Mesendoderm (in vitro differentiated cells): Measurements from ENCODE around the gene MYL6B.

Experiments
- DNase-seq: peaks from one replicate; pipeline ENCODE4 v3.0.0; 2013
- H2AK5ac ChIP-seq: 2 replicates; pipeline ENCODE4 v1.6.1; 2013; ENCODE audit warnings: low read length, inconsistent platforms
- H2BK120ac ChIP-seq: 2 replicates; pipeline ENCODE4 v1.6.1; 2013; ENCODE audit warnings: low read depth, mild to moderate bottlenecking, low read length, moderate library complexity, mixed read lengths
- H2BK15ac ChIP-seq: replicated peaks from 2 replicates; pipeline ENCODE4 v1.6.1; 2013; ENCODE audit warnings: low read depth, mild to moderate bottlenecking, moderate library complexity
- H2BK5ac ChIP-seq: 2 replicates; pipeline ENCODE4 v1.6.1; 2013; ENCODE audit warnings: low read length, inconsistent platforms
- H3K18ac ChIP-seq: 2 replicates; pipeline ENCODE4 v1.6.1; 2013; ENCODE audit warnings: mild to moderate bottlenecking, low read length, mixed read lengths
- H3K23ac ChIP-seq: one replicate; pipeline ENCODE4 v1.6.1; 2013; ENCODE audit warnings: low read length
- H3K27ac ChIP-seq: 2 replicates; pipeline ENCODE4 v1.5.1; 2013; ENCODE audit warnings: low read depth, mild to moderate bottlenecking, inconsistent platforms, low read length, moderate library complexity
- H3K27me3 ChIP-seq: 2 replicates; pipeline ENCODE4 v1.6.1; 2013; ENCODE audit warnings: low read length, control low read depth, mild to moderate bottlenecking, inconsistent platforms; ENCODE audit not compliant: insufficient read depth, poor library complexity
- H3K36me3 ChIP-seq: 2 replicates; pipeline ENCODE4 v1.6.1; 2013; ENCODE audit warnings: low read length, inconsistent platforms; ENCODE audit not compliant: control insufficient read depth, insufficient read depth
- H3K4ac ChIP-seq: one replicate; pipeline ENCODE4 v1.6.1; 2013; ENCODE audit warnings: low read depth, mild to moderate bottlenecking, low read length, moderate library complexity
- H3K4me1 ChIP-seq: 2 replicates; pipeline ENCODE4 v1.6.1; 2013; ENCODE audit warnings: low read depth, low read length, inconsistent platforms; ENCODE audit not compliant: control insufficient read depth
- H3K4me2 ChIP-seq: 2 replicates; pipeline ENCODE4 v1.6.1; 2013; ENCODE audit warnings: low read length
- H3K4me3 ChIP-seq: 2 replicates; pipeline ENCODE4 v1.5.1; 2013; ENCODE audit warnings: mild to moderate bottlenecking, low read length
- H3K56ac ChIP-seq: one replicate; pipeline ENCODE4 v1.6.1; 2013; ENCODE audit warnings: low read length
- H3K79me1 ChIP-seq: 2 replicates; pipeline ENCODE4 v1.6.1; 2013; ENCODE audit warnings: low read length, inconsistent platforms
- H3K79me2 ChIP-seq: 2 replicates; pipeline ENCODE4 v1.6.1; 2013; ENCODE audit warnings: mild to moderate bottlenecking, low read length; ENCODE audit not compliant: control insufficient read depth, insufficient read depth
- H3K9ac ChIP-seq: 2 replicates; pipeline ENCODE4 v1.6.1; 2013; ENCODE audit warnings: low read length, inconsistent platforms
- H4K5ac ChIP-seq: one replicate; pipeline ENCODE4 v1.6.1; 2013; ENCODE audit warnings: low read length
- H4K8ac ChIP-seq: one replicate; pipeline ENCODE4 v1.6.1; 2013; ENCODE audit warnings: low read depth, mild to moderate bottlenecking, control low read depth, low read length, moderate library complexity
- WGBS: extraction: QIAGEN DNeasy Blood & Tissue Kit; methylation state at CpG from one replicate; pipeline ENCODE4 v1.1.7; 2013; ENCODE audit warnings: low lambda C conversion rate, missing lambda C conversion rate; ENCODE audit not compliant: insufficient coverage; ENCODE audit errors: extremely low coverage; 5-methylcytosine and 5-hydroxymethylcytosine counted together

MYL6B gene

DNA sequence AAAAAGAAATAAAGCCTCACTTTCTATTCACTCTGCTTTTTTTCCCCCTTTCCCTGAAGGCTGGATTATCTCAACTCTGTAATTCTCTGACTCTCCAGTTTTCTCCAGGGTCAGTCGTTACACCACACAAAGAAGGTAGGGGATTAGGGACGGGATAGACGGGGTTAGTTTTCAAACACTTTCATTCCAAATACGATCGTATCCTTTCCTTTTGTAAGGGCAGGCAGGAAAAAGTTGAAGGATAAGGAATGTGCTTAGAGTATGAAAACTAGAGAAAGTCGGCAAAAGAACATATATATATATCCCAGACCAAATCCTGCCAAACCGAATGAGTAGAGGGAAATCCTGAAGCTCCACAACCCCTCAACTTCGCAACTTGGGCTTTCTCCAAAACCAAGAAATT, 24.9 kb upstream of the MYL6B start:
- H2BK15ac ChIP-seq, result no peak overlapping the region
- peaks cover 8% of the 10 kb centered on the region for H3K4me1 ChIP-seq
- WGBS, result no CpG with 5 or more reads among the region's 8 CpGs
- H3K79me1 ChIP-seq, result peaks cover 12% of the 10 kb centered on the region
- peak overlapping the region; percentile 50 for H3K9ac ChIP-seq
- no peak overlapping the region for H4K5ac ChIP-seq
- no peaks in the 10 kb centered on the region for H3K36me3 ChIP-seq
- H2BK120ac ChIP-seq, result no peak overlapping the region
- no peak overlapping the region for H2AK5ac ChIP-seq
- H3K23ac ChIP-seq, result no peak overlapping the region
- H3K56ac ChIP-seq, result peak overlapping the region; percentile 28
- H4K8ac ChIP-seq, result no peak overlapping the region
- no peak overlapping the region for H2BK5ac ChIP-seq
- no peak overlapping the region for H3K4me3 ChIP-seq
- H3K18ac ChIP-seq, result no peak overlapping the region
- peak overlapping the region; percentile 22 for H3K4me2 ChIP-seq
- no peak for DNase-seq
- H3K4ac ChIP-seq, result no peak overlapping the region
- H3K27me3 ChIP-seq, result no peaks in the 10 kb centered on the region
- H3K27ac ChIP-seq, result no peak overlapping the region
- peaks cover 4% of the 10 kb centered on the region for H3K79me2 ChIP-seq

DNA sequence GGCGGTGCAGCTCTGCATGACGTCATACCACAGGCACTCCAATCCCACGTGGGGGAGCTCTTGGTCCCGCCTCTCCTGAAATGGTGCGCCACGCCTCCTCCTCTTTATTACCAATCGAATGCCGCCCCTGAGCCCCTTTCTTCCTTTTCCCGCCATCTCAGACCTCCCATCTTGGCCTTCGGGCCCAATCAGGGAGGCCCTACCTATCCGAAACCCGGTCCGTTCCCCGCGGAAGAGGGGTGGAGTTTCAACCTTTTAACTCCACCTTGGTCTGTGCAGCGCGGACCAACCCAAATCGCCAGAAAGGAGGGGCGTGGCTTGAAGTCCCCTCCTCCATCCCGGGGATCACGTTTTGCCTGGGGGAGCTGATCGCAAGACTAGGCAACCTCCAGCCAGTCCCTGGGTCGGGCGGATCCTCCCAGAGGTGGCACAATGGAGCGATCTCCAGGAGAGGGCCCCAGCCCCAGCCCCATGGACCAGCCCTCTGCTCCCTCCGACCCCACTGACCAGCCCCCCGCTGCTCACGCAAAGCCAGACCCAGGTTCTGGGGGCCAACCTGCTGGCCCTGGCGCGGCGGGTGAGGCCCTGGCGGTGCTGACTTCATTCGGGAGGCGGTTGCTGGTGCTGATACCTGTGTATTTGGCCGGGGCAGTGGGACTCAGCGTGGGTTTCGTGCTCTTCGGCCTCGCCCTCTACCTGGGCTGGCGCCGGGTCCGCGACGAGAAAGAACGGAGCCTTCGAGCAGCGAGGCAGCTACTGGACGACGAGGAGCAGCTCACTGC, 24.3 kb upstream of the MYL6B start, which contains the start of gene ESYT1:
TSS of gene ESYT1 (plus strand) at position 380 of the 782 bp plus-strand sequence. CDS start at position 433, 53 bp downstream.
- Histone ChIP-seq H4K5ac (no peak within 1 kb of the TSS), H3K9ac (peak within 1 kb of the TSS; percentile 72), H2BK5ac (peak within 1 kb of the TSS; percentile 77), H4K8ac (no peak within 1 kb of the TSS), H3K79me1 (peaks cover 12% of the 10 kb centered on the region), H3K27me3 (no peaks in the 10 kb centered on the region), H2AK5ac (no peak within 1 kb of the TSS), H3K4me2 (peak within 1 kb of the TSS; percentile 98), H3K18ac (peak within 1 kb of the TSS; percentile 13), H2BK120ac (no peak within 1 kb of the TSS), H3K79me2 (peaks cover 4% of the 10 kb centered on the region), H3K4me3 (peak within 1 kb of the TSS; percentile 76), H3K23ac (peak within 1 kb of the TSS; percentile 1), H3K4me1 (peaks cover 8% of the 10 kb centered on the region), H3K56ac (peak within 1 kb of the TSS; percentile 86), H3K36me3 (no peaks in the 10 kb centered on the region), H3K4ac (no peak within 1 kb of the TSS), H3K27ac (peak within 1 kb of the TSS; percentile 51), H2BK15ac (no peak within 1 kb of the TSS)
- DNase-seq, result peak; percentile 100
- no CpG with 5 or more reads among the region's 49 CpGs for WGBS

DNA sequence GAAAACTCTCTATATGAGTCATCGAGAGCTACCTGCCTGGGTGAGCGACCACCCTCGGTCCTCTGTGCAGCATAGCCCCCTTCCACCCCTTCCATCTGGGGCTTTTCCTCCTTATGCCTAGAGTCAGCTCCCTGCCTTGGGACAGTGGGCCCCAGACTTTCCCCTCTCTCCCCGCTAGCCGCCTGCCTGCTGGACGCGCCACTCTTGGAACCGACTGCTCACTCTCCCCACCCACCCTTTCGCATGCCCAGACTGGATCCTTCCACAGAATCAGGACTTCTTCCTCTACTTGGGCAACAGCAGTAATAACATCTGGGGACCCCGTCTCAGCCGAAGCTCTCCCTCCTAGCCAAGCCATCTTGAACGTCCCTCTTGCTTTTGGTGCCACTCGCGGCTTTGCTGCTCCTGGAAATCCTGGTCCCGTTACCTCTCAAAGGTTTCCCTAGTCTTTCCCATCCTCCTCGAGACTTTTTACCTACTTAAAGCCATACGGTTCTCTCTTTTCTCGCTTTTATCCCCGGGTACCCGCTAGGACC, 23.6 kb upstream of the MYL6B start:
- Histone ChIP-seq H2BK5ac (no peak overlapping the region), H3K27ac (peak overlapping the region; percentile 51), H3K9ac (peak overlapping the region; percentile 72), H2BK120ac (no peak overlapping the region), H2BK15ac (no peak overlapping the region), H3K36me3 (peaks cover 5% of the 10 kb centered on the region), H4K8ac (no peak overlapping the region), H3K79me1 (peaks cover 12% of the 10 kb centered on the region), H3K4me1 (peaks cover 8% of the 10 kb centered on the region), H4K5ac (no peak overlapping the region), H3K79me2 (peaks cover 4% of the 10 kb centered on the region), H3K27me3 (no peaks in the 10 kb centered on the region), H3K18ac (peak overlapping the region; percentile 13), H2AK5ac (no peak overlapping the region), H3K4ac (no peak overlapping the region), H3K4me2 (peak overlapping the region; percentile 98), H3K56ac (peak overlapping the region; percentile 86), H3K4me3 (peak overlapping the region; percentile 76), H3K23ac (peak overlapping the region; percentile 1)
- no peak for DNase-seq
- no CpG with 5 or more reads among the region's 20 CpGs for whole genome bisulfite sequencing

DNA sequence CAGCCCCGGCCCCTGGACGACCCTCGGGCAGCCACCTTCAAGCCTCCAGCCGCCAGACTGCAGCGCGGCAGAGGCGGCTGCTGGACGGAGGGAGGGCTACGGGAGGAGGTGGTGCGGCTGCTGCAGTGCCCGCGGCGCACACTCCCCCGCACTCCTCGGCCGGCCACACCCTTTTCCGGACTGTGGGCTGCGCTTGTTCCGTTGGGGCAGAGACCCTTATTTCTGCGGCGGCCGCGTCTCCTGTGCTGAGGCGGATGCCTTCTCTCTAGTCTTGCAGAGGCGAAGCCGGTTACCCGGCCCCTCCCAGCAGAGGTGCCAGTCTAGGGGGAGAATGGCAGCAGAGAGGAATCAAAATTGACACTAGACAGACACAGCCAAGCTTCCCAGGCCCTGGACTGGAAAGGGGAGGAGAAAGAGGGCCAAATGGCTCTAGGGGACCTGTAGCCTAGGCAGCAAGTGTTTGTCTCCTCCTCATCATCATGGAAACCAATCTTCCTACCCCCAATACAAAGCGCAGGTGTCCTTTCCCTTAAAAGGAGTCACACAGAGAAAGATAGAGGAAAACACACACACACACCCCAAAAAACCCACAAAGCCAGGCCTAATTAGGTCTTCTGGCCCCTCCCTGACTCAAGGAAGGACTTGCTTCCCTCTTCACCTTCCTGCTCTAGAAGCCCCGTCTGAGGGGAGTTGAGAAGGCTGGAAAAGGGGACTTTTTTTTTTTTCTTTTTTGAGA, 23.0 kb upstream of the MYL6B start:
- Histone ChIP-seq H2BK5ac (no peak overlapping the region), H3K56ac (peak overlapping the region; percentile 86), H3K4ac (no peak overlapping the region), H4K5ac (no peak overlapping the region), H3K79me1 (peaks cover 10% of the 10 kb centered on the region), H3K4me2 (peak overlapping the region; percentile 98), H3K4me3 (peak overlapping the region; percentile 76), H2BK120ac (no peak overlapping the region), H3K18ac (no peak overlapping the region), H3K27ac (no peak overlapping the region), H3K79me2 (peaks cover 4% of the 10 kb centered on the region), H4K8ac (no peak overlapping the region), H2AK5ac (peak overlapping the region; percentile 73), H3K9ac (peak overlapping the region; percentile 72), H3K23ac (peak overlapping the region; percentile 1), H3K36me3 (peaks cover 9% of the 10 kb centered on the region), H3K4me1 (peaks cover 8% of the 10 kb centered on the region), H2BK15ac (no peak overlapping the region), H3K27me3 (no peaks in the 10 kb centered on the region)
- WGBS, result no CpG with 5 or more reads among the region's 29 CpGs
- peak; percentile 66 for DNase-seq

DNA sequence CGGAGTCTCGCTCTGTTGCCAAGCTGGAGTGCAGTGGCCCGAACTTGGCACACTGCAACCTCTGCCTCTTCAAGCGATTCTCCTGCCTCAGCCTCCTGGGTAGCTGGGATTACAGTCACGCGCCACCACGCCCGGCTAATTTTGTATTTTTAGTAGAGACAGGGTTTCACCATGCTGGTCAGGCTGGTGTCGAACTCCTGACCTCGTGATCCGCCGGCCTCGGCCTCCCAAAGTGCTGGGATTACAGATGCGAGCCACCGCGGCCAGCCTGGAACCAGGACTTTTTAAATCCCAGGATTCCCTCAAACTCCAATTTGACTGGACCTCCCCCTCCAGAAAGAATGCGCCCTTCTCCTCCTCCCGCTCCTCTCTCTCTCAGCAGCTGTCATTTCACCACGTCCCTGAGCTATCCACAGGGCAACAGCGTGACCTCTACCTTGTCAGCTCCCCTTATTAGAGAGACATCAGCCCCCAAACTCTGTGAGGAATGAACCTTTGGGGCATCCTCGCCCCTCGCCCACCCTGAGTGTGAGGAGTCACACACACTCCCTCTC, 22.4 kb upstream of the MYL6B start:
- Histone ChIP-seq H3K9ac (peak overlapping the region; percentile 72), H3K4me3 (no peak overlapping the region)
- no CpG with 5 or more reads among the region's 22 CpGs for WGBS

More for the DNA sequence above, 22.4 kb upstream of the MYL6B start:
- peaks cover 4% of the 10 kb centered on the region for H3K79me2 ChIP-seq
- H3K36me3 ChIP-seq, result peaks cover 9% of the 10 kb centered on the region
- H3K27me3 ChIP-seq, result no peaks in the 10 kb centered on the region
- no peak for DNase-seq
- peak overlapping the region; percentile 86 for H3K56ac ChIP-seq
- no peak overlapping the region for H2BK120ac ChIP-seq
- H3K4me1 ChIP-seq, result peaks cover 8% of the 10 kb centered on the region
- no peak overlapping the region for H2BK5ac ChIP-seq
- no peak overlapping the region for H2AK5ac ChIP-seq
- H3K27ac ChIP-seq, result no peak overlapping the region
- no peak overlapping the region for H3K23ac ChIP-seq
- H3K18ac ChIP-seq, result no peak overlapping the region
- no peak overlapping the region for H3K4ac ChIP-seq
- no peak overlapping the region for H4K8ac ChIP-seq
- no peak overlapping the region for H3K4me2 ChIP-seq
- no peak overlapping the region for H2BK15ac ChIP-seq
- peaks cover 10% of the 10 kb centered on the region for H3K79me1 ChIP-seq
- H4K5ac ChIP-seq, result no peak overlapping the region
